Naive thymus-derived CD4-positive, alpha-beta T cell (primary cell): ENCODE measurements around the gene PDE4D. TPM values are rescaled to one million over a fixed set of nuclear protein-coding genes. Genes with fewer than 3 reads are reported as not detected.

ENCODE experiments used
- ATAC-seq: fragments of 150-1000 bp; cut with Tn5 transposase; 2 replicates; pipeline ENCODE4 v1.10.0; 2021; ENCODE audit warnings: mild to moderate bottlenecking, moderate library complexity
- CTCF ChIA-PET: fragments of 350-600 bp; sonication (Branson Sonifier 250); formaldehyde crosslinking; loops from one replicate; lab custom pipeline; 2021; ENCODE audit warnings: antibody characterized with exemption; lab: Charles Lee
- POLR2A ChIA-PET: fragments of 350-600 bp; sonication (Branson Sonifier 250); formaldehyde crosslinking; loops from one replicate; lab custom pipeline; 2021; ENCODE audit warnings: antibody characterized with exemption, inconsistent platforms; lab: Charles Lee
- DNase-seq, 9 donors: peaks; one replicate each; pipeline versions ENCODE4 v3.0.0 to v3.0.0-alpha.2; 2020 to 2022; ENCODE audit warnings: mixed read lengths in 1 of 9
- H3K27ac ChIP-seq: one replicate; pipeline ENCODE4 v1.7.0; 2013; ENCODE audit warnings: mild to moderate bottlenecking, low read depth, low read length, moderate library complexity
- H3K27me3 ChIP-seq, 2 donors: one replicate each; pipeline ENCODE4 v1.7.0; 2013; ENCODE audit warnings: low read length in 2 of 2, mild to moderate bottlenecking in 2 of 2, moderate library complexity in 2 of 2; ENCODE audit not compliant: control insufficient read depth in 2 of 2, insufficient read depth in 2 of 2
- H3K36me3 ChIP-seq, 3 experiments: 1 replicate in 2 of 3; 2 replicates in 1 of 3; pipeline ENCODE4 v1.7.0; 2013; ENCODE audit warnings: low read length in 3 of 3, mild to moderate bottlenecking in 3 of 3, moderate library complexity in 1 of 3; ENCODE audit not compliant: insufficient read depth in 3 of 3, control insufficient read depth in 2 of 3
- H3K4me1 ChIP-seq, 2 donors: one replicate each; pipeline ENCODE4 v1.7.0; 2013; ENCODE audit warnings: low read length in 2 of 2, mild to moderate bottlenecking in 2 of 2, moderate library complexity in 1 of 2; ENCODE audit not compliant: control insufficient read depth in 2 of 2, insufficient read depth in 2 of 2
- H3K4me3 ChIP-seq: 2 replicates; pipeline ENCODE4 v1.7.0; 2013; ENCODE audit warnings: mild to moderate bottlenecking, low read length
- H3K9me3 ChIP-seq, 3 experiments: 1 replicate in 2 of 3; 2 replicates in 1 of 3; pipeline ENCODE4 v1.7.0; 2013; ENCODE audit warnings: low read length in 3 of 3; ENCODE audit not compliant: control insufficient read depth in 2 of 3
- H3K27ac Mint-ChIP-seq, 9 donors: one replicate each; pipeline ENCODE4 v1.8.0; 2020 to 2022; ENCODE audit warnings: mixed read lengths in 9 of 9, mild to moderate bottlenecking in 8 of 9, moderate library complexity in 5 of 9, inconsistent platforms in 2 of 9
- H3K27me3 Mint-ChIP-seq, 5 donors: one replicate each; pipeline ENCODE4 v1.8.0; 2021 to 2022; ENCODE audit warnings: mixed read lengths in 5 of 5, mild to moderate bottlenecking in 1 of 5
- H3K36me3 Mint-ChIP-seq, 5 donors: one replicate each; pipeline ENCODE4 v1.8.0; 2020 to 2022; ENCODE audit warnings: mixed read lengths in 5 of 5, mild to moderate bottlenecking in 3 of 5, inconsistent platforms in 1 of 5
- H3K4me1 Mint-ChIP-seq, 7 donors: one replicate each; pipeline ENCODE4 v1.8.0; 2020 to 2022; ENCODE audit warnings: mixed read lengths in 7 of 7, mild to moderate bottlenecking in 3 of 7, inconsistent platforms in 1 of 7
- H3K4me3 Mint-ChIP-seq, 10 donors: one replicate each; pipeline ENCODE4 v1.8.0; 2020 to 2022; ENCODE audit warnings: mild to moderate bottlenecking in 10 of 10, mixed read lengths in 10 of 10, moderate library complexity in 6 of 10, inconsistent platforms in 2 of 10
- H3K9me3 Mint-ChIP-seq, 11 donors: one replicate each; pipeline ENCODE4 v1.8.0; 2020 to 2022; ENCODE audit warnings: mixed read lengths in 11 of 11, mild to moderate bottlenecking in 4 of 11, inconsistent platforms in 1 of 11, moderate library complexity in 1 of 11
- intact Hi-C, 2 donors: fragments of 100-400 bp; cut with micrococcal nuclease; formaldehyde crosslinking; loops; one replicate each; pipeline ENCODE4 v1.15.1; 2023
- polyA plus RNA-seq, 2 donors: library from polyadenylated mRNA; unstranded; fragments of 300-500 nt; fragmentation: Illumina TruSeq; gene quantifications; one replicate each; pipeline ENCODE4 v1.2.3, GENCODE V29; 2021
- total RNA-seq, 6 experiments: library from RNA in 5 of 6; stranded (reverse) in 5 of 6; gene quantifications; 1 replicate in 5 of 6; 2 replicates in 1 of 6; pipeline ENCODE4 v1.2.3 and lab custom pipeline; 2021 to 2026

PDE4D gene
- total and polyA plus RNA-seq, 7 experiments from 2014 or later, result 4.9 to 102 (median 38.8) TPM

DNA sequence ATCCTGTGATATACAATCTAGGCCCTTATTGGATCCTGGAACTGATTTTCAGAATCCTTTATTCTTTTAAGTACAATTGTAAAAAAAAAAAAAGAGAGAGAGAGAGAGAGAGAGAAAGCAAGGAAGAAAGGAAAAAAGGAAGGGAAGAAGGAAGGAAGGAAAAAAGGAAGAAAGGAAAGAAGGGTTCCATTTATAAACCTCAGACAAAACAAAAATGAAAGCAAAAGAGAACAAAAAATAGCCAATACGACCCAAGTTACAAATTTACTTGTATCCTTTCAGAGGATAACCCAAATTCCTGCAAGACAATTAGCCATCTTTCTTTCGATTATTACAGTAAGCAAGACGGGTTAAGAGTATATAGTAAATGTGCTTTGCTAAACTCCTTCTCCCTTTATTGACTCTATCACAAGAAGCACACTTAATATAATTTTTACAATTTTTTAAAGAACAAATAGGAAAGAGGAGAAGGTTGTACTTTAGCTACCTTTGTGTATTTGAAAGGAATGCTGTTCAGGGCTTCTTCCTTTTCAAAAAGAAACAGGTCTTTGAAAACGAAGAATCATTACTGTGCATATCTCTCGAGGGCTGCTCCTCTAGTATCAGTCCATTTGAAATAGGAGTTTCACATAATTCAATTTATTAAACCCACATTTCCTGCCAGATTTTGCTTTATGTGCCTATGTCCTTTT lies 767.4 kb downstream of the PDE4D start:
- Mint-ChIP-seq H3K36me3 (peaks cover 0 to 8% (median 0%) of the 10 kb centered on the region in 5 donors), H3K27me3 (no peaks in the 10 kb centered on the region), H3K4me3 (no peak overlapping the region), H3K9me3 (peaks cover 0 to 3% (median 0%) of the 10 kb centered on the region in 11 donors), H3K27ac (no peak overlapping the region), H3K4me1 (peaks cover 0 to 12% (median 2%) of the 10 kb centered on the region in 7 donors)
- CTCF ChIA-PET, result interaction anchor here (0.8 to 2.9 kb wide), 6 partner anchors 25 to 91 kb away, joined by 3 to 30 read pairs (median 8); no protein-coding TSS in a partner anchor
- DNase-seq, result no peak
- Histone ChIP-seq H3K27ac (peak overlapping the region; percentile 84), H3K9me3 (no peaks in the 10 kb centered on the region), H3K4me3 (peak overlapping the region; percentile 46), H3K4me1 (peaks cover 55 to 56% of the 10 kb centered on the region in 2 donors), H3K27me3 (no peaks in the 10 kb centered on the region), H3K36me3 (no peaks in the 10 kb centered on the region)
- POLR2A ChIA-PET, result interaction anchor here (2.3 to 3.6 kb wide), 5 partner anchors 25 to 91 kb away, joined by 6 to 47 read pairs (median 33); no protein-coding TSS in a partner anchor
- no peak for ATAC-seq
- intact Hi-C loops, result loop anchor here (2.0 to 10.0 kb wide), 5 partner anchors 21 to 1953 kb away; partner anchors contain the start of gene PLK2 (in 1 of the 2)

DNA sequence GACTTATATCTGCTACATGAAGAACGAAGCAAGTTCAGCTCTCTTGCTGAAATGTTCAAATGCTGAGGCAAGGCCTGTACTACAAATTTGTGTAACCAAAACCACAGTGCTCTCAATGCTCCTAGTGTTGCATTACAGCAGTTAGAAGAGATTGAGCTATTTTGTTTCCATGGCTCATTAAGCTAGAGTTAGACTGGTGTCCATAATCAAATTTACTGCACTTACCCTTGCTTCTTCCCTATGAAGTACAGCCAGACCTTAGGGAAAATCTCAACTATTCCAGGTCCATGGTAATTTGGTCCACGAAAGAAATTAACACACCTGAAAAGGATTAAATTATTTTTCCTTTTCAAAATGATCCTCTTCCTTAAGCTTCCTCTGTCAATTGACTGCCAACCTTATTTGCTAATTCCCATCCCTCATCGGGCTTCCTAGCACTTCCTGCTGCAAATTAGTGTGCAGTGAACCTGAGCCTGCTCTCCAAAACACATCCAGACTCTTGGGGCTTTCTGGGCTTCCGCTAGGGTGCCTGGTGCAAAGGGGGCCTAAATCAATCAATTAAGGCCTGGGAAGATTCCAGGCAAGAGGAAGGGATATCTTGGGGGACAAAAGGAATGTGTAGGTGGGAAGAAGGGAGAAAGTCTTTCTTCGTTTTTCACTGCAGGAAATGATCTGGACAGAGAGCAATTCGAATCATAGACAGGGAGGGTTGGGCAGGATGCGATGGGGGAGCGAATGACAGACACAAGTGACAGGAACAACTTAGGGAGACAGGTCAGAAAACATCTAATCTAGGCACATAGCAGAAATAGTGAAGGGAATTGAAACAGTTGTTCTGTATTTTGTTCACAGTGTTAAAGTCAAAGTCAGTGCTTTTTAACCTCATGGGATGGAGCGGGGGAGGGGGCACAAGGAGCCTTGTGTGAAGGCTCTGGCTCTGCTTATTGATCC lies 768.2 kb downstream of the PDE4D start:
- peak overlapping the region; percentile 46 for H3K4me3 ChIP-seq
- no peak overlapping the region for H3K4me3 Mint-ChIP-seq
- no peaks in the 10 kb centered on the region for H3K27me3 Mint-ChIP-seq
- H3K9me3 Mint-ChIP-seq, result peaks cover 0 to 8% (median 0%) of the 10 kb centered on the region in 11 donors
- no peaks in the 10 kb centered on the region for H3K27me3 ChIP-seq
- intact Hi-C loops, result loop anchor here (5.0 to 10.0 kb wide), 2 partner anchors 38 to 660 kb away; partner anchors contain the start of gene PLK2 (in 1 of the 2)
- peaks cover 53 to 56% of the 10 kb centered on the region in 2 donors for H3K4me1 ChIP-seq
- DNase-seq (peak in 1 of 9 donors; percentile 27), ATAC-seq (no peak)
- ChIA-PET CTCF (interaction anchor here (0.5 to 2.5 kb wide), 6 partner anchors 43 to 1552 kb away, joined by 3 to 30 read pairs (median 4); no protein-coding TSS in a partner anchor), POLR2A (interaction anchor here (0.7 to 2.7 kb wide), 11 partner anchors 10 to 90 kb away, joined by 3 to 46 read pairs (median 6); no protein-coding TSS in a partner anchor)
- H3K27ac Mint-ChIP-seq, result no peak overlapping the region
- H3K4me1 Mint-ChIP-seq, result peaks cover 0 to 10% (median 8%) of the 10 kb centered on the region in 7 donors
- H3K27ac ChIP-seq, result peak overlapping the region; percentile 84
- H3K36me3 Mint-ChIP-seq, result peaks cover 0 to 13% (median 0%) of the 10 kb centered on the region in 5 donors
- no peaks in the 10 kb centered on the region for H3K36me3 ChIP-seq
- no peaks in the 10 kb centered on the region for H3K9me3 ChIP-seq

GRCh38 chr5:59123595-59124561 lies 769.6 kb downstream of the PDE4D start:
- ATAC-seq (peak; percentile 51), DNase-seq (peak in 7 of 9 donors; percentile 48 to 81 (median 74))
- peaks cover 53 to 56% of the 10 kb centered on the region in 2 donors for H3K4me1 ChIP-seq
- H3K27ac ChIP-seq, result peak overlapping the region; percentile 84
- H3K27me3 ChIP-seq, result no peaks in the 10 kb centered on the region
- Mint-ChIP-seq H3K36me3 (peaks cover 0 to 15% (median 0%) of the 10 kb centered on the region in 5 donors), H3K27me3 (no peaks in the 10 kb centered on the region), H3K9me3 (peaks cover 0 to 11% (median 0%) of the 10 kb centered on the region in 11 donors), H3K4me1 (peaks cover 0 to 10% (median 7%) of the 10 kb centered on the region in 7 donors), H3K4me3 (no peak overlapping the region), H3K27ac (no peak overlapping the region)
- no peaks in the 10 kb centered on the region for H3K36me3 ChIP-seq
- POLR2A ChIA-PET, result interaction anchor here (0.6 to 2.7 kb wide), 15 partner anchors 9 to 122 kb away, joined by 3 to 46 read pairs (median 5); no protein-coding TSS in a partner anchor
- H3K9me3 ChIP-seq, result no peaks in the 10 kb centered on the region
- H3K4me3 ChIP-seq, result no peak overlapping the region
- intact Hi-C loops, result loop anchor here (1.0 to 10.0 kb wide), 4 partner anchors 9 to 659 kb away; partner anchors contain the start of gene PLK2 (in 1 of the 2)
- CTCF ChIA-PET, result interaction anchor here (0.6 to 2.5 kb wide), 12 partner anchors 28 to 236 kb away, joined by 3 to 30 read pairs (median 4); no protein-coding TSS in a partner anchor

DNA sequence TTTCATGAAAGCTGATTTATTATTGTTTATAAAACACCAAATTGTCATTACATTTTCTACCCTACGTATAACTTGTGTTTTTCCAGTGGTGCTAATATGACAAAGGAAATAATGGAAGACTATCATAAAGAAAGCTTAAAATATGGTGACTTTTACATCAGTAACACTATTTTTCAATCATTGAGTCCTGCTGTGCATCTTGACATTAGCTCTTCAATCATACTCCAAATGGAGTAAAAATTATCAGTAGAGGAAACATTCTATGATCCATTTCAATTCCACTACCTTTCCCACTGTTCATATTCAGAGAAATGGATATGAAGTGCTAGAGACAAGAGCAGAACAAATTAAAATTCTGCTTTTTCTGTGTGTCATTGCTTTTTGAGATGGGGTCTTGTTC lies 774.0 kb downstream of the PDE4D start:
- H3K4me1 ChIP-seq, result peaks cover 19 to 20% of the 10 kb centered on the region in 2 donors
- peaks cover 0 to 13% (median 0%) of the 10 kb centered on the region in 11 donors for H3K9me3 Mint-ChIP-seq
- DNase-seq (no peak), ATAC-seq (no peak)
- no peak overlapping the region for H3K4me3 Mint-ChIP-seq
- POLR2A ChIA-PET, result interaction anchor here (0.7 kb wide), 1 partner anchor 15 kb away, joined by 3 read pairs; no protein-coding TSS in a partner anchor
- no peaks in the 10 kb centered on the region for H3K27me3 Mint-ChIP-seq
- H3K36me3 ChIP-seq, result no peaks in the 10 kb centered on the region
- no peak overlapping the region for H3K4me3 ChIP-seq
- peak overlapping the region in 1 of 9 donors; percentile 10 for H3K27ac Mint-ChIP-seq
- no peaks in the 10 kb centered on the region for H3K27me3 ChIP-seq
- CTCF ChIA-PET, result interaction anchor here (0.6 to 1.5 kb wide), 2 partner anchors 83 to 1931 kb away, joined by 3 read pairs; no protein-coding TSS in a partner anchor
- peaks cover 0 to 14% (median 7%) of the 10 kb centered on the region in 7 donors for H3K4me1 Mint-ChIP-seq
- peaks cover 0 to 21% (median 0%) of the 10 kb centered on the region in 5 donors for H3K36me3 Mint-ChIP-seq
- no peak overlapping the region for H3K27ac ChIP-seq
- intact Hi-C loops, result no loop called here
- H3K9me3 ChIP-seq, result no peaks in the 10 kb centered on the region

GRCh38 chr5:59117320-59117719 lies 776.2 kb downstream of the PDE4D start:
- H3K4me1 ChIP-seq, result no peaks in the 10 kb centered on the region
- CTCF ChIA-PET, result no interaction called here
- no peaks in the 10 kb centered on the region for H3K27me3 Mint-ChIP-seq
- ATAC-seq (no peak), DNase-seq (no peak)
- no peak overlapping the region for H3K27ac ChIP-seq
- H3K27ac Mint-ChIP-seq, result peak overlapping the region in 1 of 9 donors; percentile 32
- POLR2A ChIA-PET, result no interaction called here
- no peaks in the 10 kb centered on the region for H3K27me3 ChIP-seq
- H3K9me3 ChIP-seq, result no peaks in the 10 kb centered on the region
- H3K4me1 Mint-ChIP-seq, result peaks cover 5 to 20% (median 10%) of the 10 kb centered on the region in 7 donors
- peaks cover 0 to 23% (median 0%) of the 10 kb centered on the region in 5 donors for H3K36me3 Mint-ChIP-seq
- no peak overlapping the region for H3K4me3 ChIP-seq
- H3K4me3 Mint-ChIP-seq, result no peak overlapping the region
- H3K36me3 ChIP-seq, result no peaks in the 10 kb centered on the region
- intact Hi-C loops, result no loop called here
- H3K9me3 Mint-ChIP-seq, result peaks cover 0 to 16% (median 0%) of the 10 kb centered on the region in 11 donors
